Upper lobe of left lung (tissue), 4 donors: ENCODE measurements around the gene LAMA2.

Experiments used
- CTCF ChIP-seq, 6 experiments: fragments of 450-650 bp in 4 of 6; fragments of 200-600 bp in 2 of 6; sonication (generic) in 2 of 6; IDR thresholded peaks; one replicate each; pipeline ENCODE4 v1.5.1; 2016 to 2019; ENCODE audit warnings: antibody characterized with exemption in 6 of 6
- POLR2A ChIP-seq, 4 donors: fragments of 450-650 bp; IDR thresholded peaks; one replicate each; pipeline ENCODE4 v1.5.1; 2016 to 2017; ENCODE audit warnings: antibody characterized with exemption in 4 of 4, mild to moderate bottlenecking in 2 of 4
- POLR2AphosphoS5 ChIP-seq, 2 donors: sonication (generic); formaldehyde crosslinking; IDR thresholded peaks; one replicate each; pipeline ENCODE4 v1.5.1; 2017; ENCODE audit warnings: antibody characterized with exemption in 2 of 2

DNA sequence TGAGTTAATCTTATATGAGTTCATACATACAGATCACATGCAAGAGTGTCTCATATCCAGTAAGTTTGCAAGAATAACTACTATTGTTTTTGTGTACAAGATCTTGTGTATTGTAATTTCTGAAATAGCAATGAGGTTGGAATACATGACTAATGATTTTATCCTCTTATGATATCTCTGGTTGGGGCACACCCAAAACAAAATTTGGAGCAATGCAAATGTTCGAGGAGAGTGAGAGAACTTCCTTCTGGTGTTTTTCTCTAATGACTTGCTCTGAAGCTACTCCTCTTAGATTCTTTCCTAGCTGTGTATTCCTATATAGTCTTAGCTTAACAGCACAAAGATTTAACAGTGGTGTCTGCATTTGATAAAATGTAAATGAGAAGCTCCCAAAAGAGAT is 252.5 kb downstream of the LAMA2 start:
- TF ChIP-seq POLR2A (IDR thresholded peaks at IDR 0.05) (no peak), CTCF (IDR thresholded peaks at IDR 0.05) (no peak), POLR2AphosphoS5 (IDR thresholded peaks at IDR 0.05) (no peak)
